ENCODE measurements around the gene MRPL3. TPM values are rescaled to one million over a fixed set of nuclear protein-coding genes. Genes with fewer than 3 reads are reported as not detected.

Gene MRPL3
- total RNA-seq, 1 experiment from 2014 or later, result 210 TPM

GRCh38 chr3:131505421-131505820 lies 2.6 kb upstream of the MRPL3 start:
- Mint-ChIP-seq H3K27me3 (ENCODE audit: unreplicated experiment) (no peaks in the 10 kb centered on the region), H3K9me3 (ENCODE audit: low read depth, unreplicated experiment) (no peaks in the 10 kb centered on the region), H3K4me1 (ENCODE audit: low read depth, unreplicated experiment) (peaks cover 10% of the 10 kb centered on the region), H3K36me3 (ENCODE audit: insufficient read depth, unreplicated experiment) (peaks cover 25% of the 10 kb centered on the region), H3K4me3 (ENCODE audit: low read depth, unreplicated experiment) (no peak overlapping the region), H3K27ac (ENCODE audit: unreplicated experiment) (no peak overlapping the region)
- CTCF ChIA-PET, result interaction anchor here (0.7 kb wide), 2 partner anchors 177 to 375 kb away, joined by 3 read pairs; no protein-coding TSS in a partner anchor
- TF ChIP-seq CTCF (IDR thresholded peaks at IDR 0.05; ENCODE audit: unreplicated experiment), result no peak
- intact Hi-C loops (cut with micrococcal nuclease; ENCODE audit: unreplicated experiment), result no loop called here
- DNase-seq, result no peak
- BruUV-seq (replicated peaks), result no TSS peak

GRCh38 chr3:131503320-131503635 lies 507 bp upstream of the MRPL3 start:
- intact Hi-C loops (cut with micrococcal nuclease; ENCODE audit: unreplicated experiment), result loop anchor here (5.0 kb wide), 1 partner anchor 524 kb away; no protein-coding TSS in a partner anchor
- Mint-ChIP-seq H3K4me3 (ENCODE audit: low read depth, unreplicated experiment) (peak overlapping the region; percentile 99), H3K4me1 (ENCODE audit: low read depth, unreplicated experiment) (peaks cover 10% of the 10 kb centered on the region), H3K27me3 (ENCODE audit: unreplicated experiment) (no peaks in the 10 kb centered on the region), H3K36me3 (ENCODE audit: insufficient read depth, unreplicated experiment) (peaks cover 32% of the 10 kb centered on the region), H3K9me3 (ENCODE audit: low read depth, unreplicated experiment) (no peaks in the 10 kb centered on the region), H3K27ac (ENCODE audit: unreplicated experiment) (peak overlapping the region; percentile 98)
- CTCF ChIA-PET, result no interaction called here
- TF ChIP-seq CTCF (IDR thresholded peaks at IDR 0.05; ENCODE audit: unreplicated experiment), result no peak
- DNase-seq, result no peak
- no TSS peak for BruUV-seq (replicated peaks)

GRCh38 chr3:131501949-131502348 lies 822 bp downstream of the MRPL3 start:
- intact Hi-C loops (cut with micrococcal nuclease; ENCODE audit: unreplicated experiment), result loop anchor here (5.0 kb wide), 1 partner anchor 525 kb away; no protein-coding TSS in a partner anchor
- peak overlapping the region; percentile 99 for H3K4me3 Mint-ChIP-seq (ENCODE audit: low read depth, unreplicated experiment)
- no peaks in the 10 kb centered on the region for H3K9me3 Mint-ChIP-seq (ENCODE audit: low read depth, unreplicated experiment)
- CTCF ChIA-PET, result interaction anchor here (0.8 kb wide), 1 partner anchor 533 kb away, joined by 3 read pairs; the partner anchor contains the start of gene CPNE4
- peak overlapping the region; percentile 98 for H3K27ac Mint-ChIP-seq (ENCODE audit: unreplicated experiment)
- no peak for DNase-seq
- TF ChIP-seq CTCF (IDR thresholded peaks at IDR 0.05; ENCODE audit: unreplicated experiment), result no peak
- TSS peak; percentile 45 for BruUV-seq (replicated peaks)
- H3K27me3 Mint-ChIP-seq (ENCODE audit: unreplicated experiment), result no peaks in the 10 kb centered on the region
- H3K36me3 Mint-ChIP-seq (ENCODE audit: insufficient read depth, unreplicated experiment), result peaks cover 43% of the 10 kb centered on the region
- H3K4me1 Mint-ChIP-seq (ENCODE audit: low read depth, unreplicated experiment), result peaks cover 10% of the 10 kb centered on the region

- H3K4me1 Mint-ChIP-seq (ENCODE audit: low read depth, unreplicated experiment), result no peaks in the 10 kb centered on the region
- no peaks in the 10 kb centered on the region for H3K27me3 Mint-ChIP-seq (ENCODE audit: unreplicated experiment)
- no peak overlapping the region for H3K4me3 Mint-ChIP-seq (ENCODE audit: low read depth, unreplicated experiment)
- H3K9me3 Mint-ChIP-seq (ENCODE audit: low read depth, unreplicated experiment), result no peaks in the 10 kb centered on the region
- H3K27ac Mint-ChIP-seq (ENCODE audit: unreplicated experiment), result no peak overlapping the region
- TF ChIP-seq CTCF (IDR thresholded peaks at IDR 0.05; ENCODE audit: unreplicated experiment), result no peak
- peaks cover 39% of the 10 kb centered on the region for H3K36me3 Mint-ChIP-seq (ENCODE audit: insufficient read depth, unreplicated experiment)
- BruUV-seq (replicated peaks), result no TSS peak
- intact Hi-C loops (cut with micrococcal nuclease; ENCODE audit: unreplicated experiment), result no loop called here
- no peak for DNase-seq
- CTCF ChIA-PET, result interaction anchor here (0.8 kb wide), 1 partner anchor 9 kb away, joined by 3 read pairs; no protein-coding TSS in a partner anchor
Observed at GRCh38 chr3:131494706-131495105, 8.1 kb downstream of the MRPL3 start.

Measured in Calu3 (cell line).